GM19452 (cell line): ENCODE measurements around the gene ADIPOR2.

Source experiments
- ATAC-seq: cut with Tn5 transposase; IDR thresholded peaks from one replicate; pipeline ENCODE4 v1.9.1; 2021; ENCODE audit not compliant: unreplicated experiment

ADIPOR2 gene

DNA sequence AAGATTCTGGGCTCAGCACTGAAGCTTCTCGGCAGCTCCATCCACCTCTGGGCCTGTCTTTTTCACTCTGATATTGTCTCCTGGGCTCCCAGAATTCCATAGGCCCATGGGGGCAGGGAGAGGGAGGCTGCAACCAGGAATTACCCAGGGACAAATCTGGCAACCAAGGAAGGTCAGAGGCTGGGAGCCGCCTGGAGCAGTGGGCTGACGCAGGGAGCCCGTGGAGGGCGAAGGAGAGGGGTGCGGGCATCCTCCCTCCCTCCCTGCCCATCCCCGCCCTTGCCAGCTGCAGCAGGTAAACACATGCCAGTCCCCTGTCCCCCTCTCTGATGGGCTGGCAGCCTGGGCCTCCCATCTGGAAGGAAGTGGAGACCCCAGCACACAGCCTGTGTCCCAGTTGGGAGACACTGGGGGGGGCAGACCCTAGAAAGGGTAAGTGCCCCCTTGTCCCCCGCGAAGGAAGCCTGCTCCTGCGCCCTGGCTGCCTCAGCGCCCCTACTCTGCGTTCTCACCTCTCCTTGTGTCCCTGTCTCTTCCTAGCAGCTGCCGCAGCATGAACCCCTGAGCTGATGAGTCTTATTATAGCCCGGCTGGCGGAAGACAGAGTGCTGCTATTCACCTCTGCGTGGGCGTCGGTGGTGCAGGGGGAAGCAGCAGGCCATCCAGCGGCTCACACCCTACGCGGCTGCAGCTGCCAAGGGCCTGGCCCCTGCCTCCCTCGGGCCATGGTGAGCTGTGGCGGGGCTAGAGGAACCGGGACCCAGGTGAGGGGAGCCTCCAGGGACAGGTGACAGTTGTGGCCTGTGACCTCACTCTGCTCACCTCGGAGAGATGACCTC, 136.2 kb downstream of the ADIPOR2 start:
- no peak for ATAC-seq

DNA sequence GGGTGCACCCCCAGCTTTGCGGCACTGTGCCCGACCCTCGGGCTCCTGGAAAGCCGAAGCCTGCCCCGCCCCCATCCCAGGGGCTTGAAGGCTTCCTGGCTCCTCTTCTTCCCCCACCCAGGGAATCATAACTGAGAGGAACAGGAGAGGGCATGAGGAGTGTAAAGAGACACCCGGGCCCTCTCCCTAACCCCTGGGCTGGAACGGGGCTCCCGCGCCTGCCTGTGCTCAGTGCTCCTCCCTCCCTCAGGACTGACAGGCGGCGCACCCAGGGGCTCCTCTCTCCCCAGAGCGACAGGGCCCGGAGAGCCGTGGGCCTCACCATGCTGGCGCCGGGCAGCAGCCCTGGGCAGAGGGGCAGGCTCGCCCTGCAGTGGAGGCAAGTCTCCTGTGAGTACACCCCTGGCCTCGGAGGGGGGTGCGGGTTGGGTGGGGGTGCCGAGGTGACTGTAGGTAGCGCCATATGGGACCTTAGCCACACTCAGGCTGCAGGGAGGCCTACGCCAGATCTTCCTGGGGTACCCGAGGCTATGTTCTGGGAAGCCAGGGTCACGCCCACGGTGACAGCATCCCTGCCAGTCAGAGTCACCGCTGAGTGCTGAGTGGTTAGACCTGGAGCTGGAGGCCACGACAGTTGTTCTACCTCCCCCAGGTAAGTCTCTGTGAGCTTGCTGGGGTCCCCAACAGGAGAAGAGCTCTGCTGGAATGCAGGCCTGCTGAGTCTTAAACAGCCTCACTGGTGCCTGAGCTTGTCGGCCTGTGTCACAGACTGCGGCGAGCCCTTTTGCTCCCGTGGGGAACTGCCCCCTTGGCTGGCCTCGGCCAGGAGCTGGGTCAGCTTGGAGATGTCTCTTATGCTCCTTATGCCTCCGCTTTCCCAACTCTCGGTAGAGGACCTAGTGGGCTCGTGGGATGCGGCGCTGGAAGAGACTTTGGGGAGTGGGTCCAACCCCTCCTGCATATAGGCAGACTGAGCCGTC, 137.2 kb downstream of the ADIPOR2 start:
- ATAC-seq: no peak

DNA sequence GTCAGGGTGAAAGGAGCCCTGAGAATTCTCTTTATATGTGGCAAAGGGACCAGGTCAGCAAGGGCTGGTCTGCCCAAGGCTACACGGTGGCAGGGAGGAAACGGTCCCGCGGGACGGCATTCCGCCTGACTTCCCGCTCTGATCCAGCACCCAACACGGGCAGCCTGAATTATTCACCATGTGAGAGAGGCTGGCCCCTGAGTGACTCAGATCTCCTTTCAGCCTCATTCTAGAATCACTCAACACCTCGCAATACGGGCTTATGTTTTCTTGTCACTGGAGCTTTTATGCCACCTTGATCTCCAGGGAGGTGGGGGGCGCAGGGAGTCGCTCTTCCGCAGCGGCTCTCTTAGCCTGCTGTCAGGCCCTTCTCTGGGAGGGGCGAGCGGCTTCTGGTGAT, 138.0 kb downstream of the ADIPOR2 start:
- ATAC-seq: no peak

DNA sequence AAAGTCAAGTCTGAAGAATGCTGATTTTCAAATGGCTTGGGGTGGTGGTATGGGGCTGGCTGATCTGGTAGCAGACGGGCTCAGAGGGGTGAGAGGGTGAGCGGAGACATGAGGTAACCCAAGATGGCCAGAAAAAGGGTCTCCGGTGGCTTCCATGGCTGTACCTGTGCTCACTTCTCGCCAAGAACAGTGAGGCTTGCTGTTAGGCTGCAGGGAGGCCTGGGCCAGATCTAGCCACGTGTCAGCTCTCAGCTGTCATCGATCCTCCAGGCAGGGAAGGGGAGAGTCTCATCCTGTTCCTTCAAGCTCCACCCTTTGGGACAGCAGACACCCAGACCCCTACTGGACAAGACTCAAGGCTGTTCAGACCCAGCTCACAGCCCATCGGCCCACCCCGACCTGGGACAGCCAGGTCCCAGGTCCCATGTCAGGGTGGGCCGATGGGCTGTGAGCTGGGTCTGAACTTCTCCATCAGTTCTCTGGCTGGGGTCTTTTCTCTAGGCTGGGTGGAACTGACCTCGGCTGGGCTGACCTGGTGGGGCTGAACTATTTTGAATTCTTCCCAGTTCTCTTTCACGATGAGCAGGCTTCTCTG, 138.5 kb downstream of the ADIPOR2 start:
- no peak for ATAC-seq

DNA sequence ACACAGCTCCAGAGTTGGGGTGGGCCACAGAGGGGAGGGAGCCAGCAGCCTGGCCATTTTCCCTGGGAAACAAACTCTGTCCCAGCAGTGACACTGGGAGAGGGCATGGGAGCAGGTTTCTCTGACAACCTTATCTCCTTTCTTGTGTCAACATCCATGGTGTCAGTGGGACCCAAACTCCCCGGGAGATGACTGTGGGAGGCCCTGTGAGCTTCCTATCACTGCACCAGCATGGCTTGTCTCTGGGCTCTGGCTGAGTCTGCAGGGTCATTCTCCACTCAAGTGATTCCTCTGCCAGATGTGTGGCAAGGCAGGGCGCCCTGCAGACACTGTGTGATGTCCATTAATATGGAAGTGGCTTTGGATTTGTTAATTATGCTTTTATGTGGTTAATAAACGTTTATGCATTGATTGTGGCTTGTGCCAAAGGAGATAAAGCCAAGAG, 139.6 kb downstream of the ADIPOR2 start:
- no peak for ATAC-seq

DNA sequence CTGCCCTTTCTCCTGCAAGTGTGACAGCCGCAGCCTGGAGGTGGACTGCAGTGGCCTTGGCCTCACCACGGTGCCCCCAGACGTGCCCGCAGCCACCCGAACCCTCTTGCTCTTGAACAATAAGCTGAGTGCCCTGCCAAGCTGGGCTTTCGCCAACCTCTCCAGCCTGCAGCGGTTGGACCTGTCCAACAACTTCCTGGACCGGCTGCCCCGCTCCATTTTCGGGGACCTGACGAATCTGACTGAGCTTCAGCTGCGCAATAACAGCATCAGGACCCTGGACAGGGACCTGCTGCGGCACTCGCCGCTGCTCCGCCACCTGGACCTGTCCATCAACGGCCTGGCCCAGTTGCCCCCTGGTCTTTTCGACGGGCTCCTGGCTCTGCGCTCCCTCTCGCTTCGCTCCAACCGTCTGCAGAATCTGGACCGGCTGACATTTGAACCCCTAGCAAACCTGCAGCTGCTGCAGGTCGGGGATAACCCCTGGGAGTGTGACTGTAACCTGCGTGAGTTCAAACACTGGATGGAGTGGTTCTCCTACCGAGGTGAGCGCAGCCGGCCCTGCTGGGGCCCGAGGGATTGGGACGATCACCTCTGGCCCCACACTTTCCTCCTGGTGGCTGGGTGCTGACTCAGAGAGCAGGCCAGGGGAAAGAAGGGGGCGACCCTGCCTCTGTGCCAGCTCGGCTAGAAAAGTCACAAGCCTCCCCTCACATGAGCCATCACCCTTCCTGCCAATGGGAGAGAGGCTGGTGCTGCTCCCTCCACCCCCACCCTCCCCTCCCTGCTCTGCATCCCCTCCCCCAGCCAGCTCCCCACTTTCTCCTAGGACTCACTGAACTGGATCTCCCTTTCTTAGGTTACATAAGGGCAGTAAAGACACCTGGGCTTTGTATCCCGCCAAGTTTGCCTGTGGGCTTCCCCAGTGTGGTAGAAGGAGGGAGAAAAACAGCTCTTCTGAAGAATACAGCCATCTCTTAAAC, 140.4 kb downstream of the ADIPOR2 start:
- ATAC-seq: no peak

DNA sequence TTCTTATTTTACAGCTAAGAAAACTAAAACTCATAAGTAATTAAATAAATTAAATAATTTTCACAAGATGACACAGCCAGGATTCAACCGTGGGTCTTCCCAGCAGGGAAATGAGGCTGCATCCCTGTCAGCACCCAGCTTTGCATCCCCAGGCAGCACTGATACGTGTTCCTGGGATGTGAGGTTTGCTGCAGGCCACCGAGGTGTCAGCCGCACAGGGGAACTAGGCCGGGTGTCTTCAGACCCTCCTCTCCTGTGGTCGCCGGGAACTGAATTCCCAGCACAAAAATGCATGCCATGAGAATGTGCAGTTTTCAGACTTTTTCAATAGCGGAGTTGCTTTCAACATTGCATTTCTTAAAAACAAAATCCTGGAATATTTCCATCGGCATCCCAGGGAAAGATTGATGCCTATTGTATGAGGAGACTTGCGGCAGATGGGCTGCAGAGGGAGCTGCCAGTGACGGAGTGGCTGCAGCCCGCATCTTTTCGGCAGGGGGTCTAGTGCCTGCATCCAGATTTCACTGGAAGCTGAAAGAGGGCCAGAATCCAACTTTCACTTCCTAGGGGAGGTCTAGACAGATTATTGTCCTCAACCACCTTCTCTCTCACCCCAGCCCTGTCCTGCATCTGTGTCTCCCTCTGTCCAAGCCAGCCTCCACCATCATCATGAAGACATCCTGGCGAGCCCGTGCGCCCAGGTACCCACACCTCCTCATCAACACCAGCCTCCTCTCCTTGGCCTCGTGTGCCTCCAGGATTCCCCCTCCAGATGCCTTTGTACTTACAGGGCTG, 142.1 kb downstream of the ADIPOR2 start:
- ATAC-seq: no peak

DNA sequence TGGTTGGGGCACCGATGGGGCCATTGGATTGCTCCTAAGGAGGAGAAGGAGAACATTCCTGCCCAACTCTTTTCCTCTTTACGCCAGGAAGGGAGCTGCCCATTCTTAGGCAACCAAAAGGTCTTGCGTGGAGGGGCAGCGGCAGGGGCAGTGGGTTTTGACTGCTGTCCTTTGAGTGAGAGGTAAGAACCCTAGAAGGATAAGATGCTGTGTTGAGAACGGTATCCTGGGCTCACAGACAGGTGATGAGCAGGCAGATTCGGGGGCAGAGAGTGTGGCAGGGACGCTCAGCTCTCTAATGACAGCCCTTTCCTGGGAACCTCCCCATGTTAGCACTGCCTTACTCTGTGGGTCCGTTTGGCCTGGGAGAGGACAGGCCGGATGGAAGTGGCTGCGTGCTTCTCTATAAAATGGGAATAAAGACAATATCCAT, 142.7 kb downstream of the ADIPOR2 start:
- ATAC-seq: no peak

DNA sequence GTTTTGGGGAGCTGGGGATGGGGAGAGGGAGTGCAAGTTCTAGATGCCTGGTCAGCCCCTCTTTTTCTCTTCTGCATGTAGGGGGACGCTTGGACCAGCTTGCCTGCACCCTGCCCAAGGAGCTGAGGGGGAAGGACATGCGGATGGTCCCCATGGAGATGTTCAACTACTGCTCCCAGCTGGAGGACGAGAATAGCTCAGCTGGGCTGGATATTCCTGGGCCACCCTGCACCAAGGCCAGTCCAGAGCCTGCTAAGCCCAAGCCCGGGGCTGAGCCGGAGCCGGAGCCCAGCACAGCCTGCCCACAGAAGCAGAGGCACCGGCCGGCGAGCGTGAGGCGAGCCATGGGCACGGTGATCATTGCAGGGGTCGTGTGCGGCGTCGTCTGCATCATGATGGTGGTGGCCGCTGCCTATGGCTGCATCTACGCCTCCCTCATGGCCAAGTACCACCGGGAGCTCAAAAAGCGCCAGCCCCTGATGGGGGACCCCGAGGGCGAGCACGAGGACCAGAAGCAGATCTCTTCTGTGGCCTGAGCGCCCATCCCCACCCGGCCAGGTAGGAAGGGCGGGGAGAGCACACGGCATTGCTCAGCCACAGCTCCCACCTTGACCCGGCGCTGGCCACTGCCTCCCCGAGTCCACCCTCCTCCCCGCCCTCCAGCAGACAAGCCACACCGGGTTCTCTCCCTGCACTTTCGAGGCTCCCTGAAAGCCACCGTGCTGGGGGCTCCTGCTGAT, 143.5 kb downstream of the ADIPOR2 start:
- no peak for ATAC-seq

DNA sequence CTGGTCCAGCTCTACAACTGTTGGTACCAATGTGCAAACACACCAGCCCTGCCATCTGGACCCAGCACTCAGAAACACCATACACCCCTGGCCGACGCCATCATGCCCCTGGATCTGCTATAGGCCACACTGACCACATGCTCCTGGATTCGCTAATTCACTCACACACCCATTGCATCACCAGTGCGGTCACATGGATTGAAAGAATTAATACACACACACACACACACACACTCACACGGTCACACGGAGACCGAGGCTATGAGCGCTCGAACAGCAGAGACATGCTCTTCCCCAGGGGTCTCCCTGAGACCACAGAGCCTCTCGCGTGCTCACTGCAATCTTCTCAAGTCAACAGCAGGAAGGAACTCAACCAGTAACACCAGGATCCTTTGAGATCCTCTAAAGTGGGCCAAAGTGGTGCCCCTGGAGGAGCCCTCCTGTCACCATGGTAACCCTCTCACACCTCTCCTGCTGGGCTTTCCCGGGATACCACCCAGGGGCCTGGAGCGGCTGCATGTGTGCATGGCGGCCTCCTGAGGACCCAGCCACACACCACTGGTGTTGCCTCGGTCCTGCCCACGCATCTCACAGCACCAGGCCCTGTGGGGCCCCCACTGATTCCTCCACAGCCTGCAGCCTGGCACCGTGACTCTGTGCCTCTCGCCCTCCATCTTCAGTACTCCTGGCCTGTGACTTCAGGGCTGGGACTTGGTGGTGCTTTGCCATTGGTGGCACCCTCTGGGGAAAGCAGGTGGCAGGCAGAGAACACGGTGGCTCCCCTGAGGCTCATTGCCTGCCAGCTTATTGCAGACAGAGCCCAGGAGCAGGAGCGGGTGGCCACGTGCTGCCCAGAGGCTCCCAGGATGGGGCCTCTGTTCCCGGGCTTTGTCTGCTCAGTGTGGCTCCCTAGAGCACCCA, 144.6 kb downstream of the ADIPOR2 start:
- ATAC-seq: no peak

DNA sequence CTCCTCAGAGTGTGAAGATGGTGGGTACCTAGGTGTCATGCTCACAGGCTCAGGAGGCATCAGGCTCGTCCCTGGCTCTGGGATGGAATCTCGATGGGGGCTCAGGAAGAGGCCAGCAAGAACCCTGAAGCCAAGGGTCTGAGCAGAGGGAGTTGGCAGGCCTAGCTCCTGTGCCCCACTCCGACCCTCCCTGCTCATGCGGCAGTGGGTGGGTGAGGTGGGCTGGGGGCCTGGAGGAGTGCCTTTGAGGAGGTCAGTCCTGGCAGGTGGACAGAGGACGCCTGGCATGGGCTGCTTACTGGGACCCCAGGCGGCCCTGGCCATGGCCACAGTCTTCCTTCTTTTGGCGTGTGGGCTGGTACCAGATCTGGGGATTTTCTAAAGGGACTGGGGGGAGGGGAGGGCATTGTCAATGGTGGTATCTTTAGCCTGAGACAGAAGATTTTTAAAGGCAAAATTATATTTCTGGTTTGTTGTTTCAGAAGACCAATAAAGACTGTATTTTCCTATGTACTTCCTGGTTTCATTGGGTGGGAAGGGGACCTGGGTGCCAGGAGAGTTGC, 145.5 kb downstream of the ADIPOR2 start:
- no peak for ATAC-seq

DNA sequence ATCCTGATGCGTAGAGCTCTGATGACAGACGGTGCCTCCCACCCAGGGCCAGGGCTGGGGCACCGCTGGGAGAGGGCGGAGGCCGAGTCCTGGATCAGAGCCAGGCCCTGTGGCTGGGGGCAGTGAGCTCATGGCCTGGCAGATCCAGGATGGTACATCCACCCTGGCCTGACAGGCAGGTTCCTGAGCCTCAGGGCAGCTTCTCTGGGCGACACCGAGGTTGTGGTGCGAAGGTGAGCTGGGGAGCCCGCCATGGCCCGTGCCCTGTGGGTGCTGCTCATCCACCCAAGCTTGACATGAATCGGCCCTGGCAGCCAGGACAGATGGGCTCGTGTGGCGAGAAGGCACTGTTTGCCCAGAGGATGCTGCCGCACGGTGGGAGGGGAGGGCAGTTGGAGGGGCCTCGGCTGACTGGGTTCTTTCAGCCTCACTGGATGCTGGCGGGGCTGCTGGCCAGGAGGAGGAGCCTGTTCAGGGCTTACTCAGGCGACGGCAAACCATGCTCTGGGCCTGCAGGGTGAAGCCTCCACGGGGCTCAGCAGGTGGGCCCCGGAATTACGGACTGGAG, 146.1 kb downstream of the ADIPOR2 start:
- no peak for ATAC-seq

DNA sequence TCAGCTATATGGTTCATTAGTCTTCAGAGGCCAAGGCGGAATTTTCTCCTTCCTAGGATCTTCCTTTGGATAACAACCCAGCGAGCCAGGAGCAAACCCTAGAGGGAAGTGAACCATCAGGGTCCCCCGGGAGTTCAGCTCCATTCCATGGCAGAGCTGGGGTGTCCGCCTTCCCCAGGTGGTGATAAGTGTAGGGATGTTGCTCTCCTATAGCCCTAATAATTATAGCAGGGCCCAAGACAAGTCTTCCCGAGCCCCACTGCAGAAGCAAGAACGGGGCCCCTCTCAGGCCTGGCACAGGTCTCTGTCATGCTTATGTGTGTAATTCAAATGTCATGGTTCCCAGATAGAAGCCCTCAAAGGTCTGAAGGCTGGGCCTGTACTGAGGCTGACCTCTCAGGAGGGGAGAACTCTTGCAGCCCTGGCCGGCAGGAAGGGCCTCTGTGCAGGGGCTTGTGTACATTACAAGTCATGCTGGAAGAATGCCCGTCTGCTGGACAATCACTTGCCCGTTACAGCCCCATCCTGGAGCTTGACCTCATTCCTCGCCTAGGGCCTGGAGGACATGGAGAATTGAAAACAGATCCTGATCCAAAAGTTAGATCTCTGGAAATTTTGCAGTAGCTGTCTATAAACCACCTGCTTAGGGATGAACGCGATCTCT, 146.8 kb downstream of the ADIPOR2 start:
- no peak for ATAC-seq
